Natural killer cell (primary cell): ENCODE measurements around the gene RERE. TPM values are rescaled to one million over a fixed set of nuclear protein-coding genes. Genes with fewer than 3 reads are reported as not detected.
"Not testable (repeated sequence)": the region's sequence is repeated elsewhere in the genome, so short reads cannot be mapped to it uniquely, and the experiment has no call there.

ENCODE experiments used
- ATAC-seq, 3 donors: fragments of 150-1000 bp in 2 of 3; fragments of 200-7000 bp in 1 of 3; cut with Tn5 transposase; 1 replicate in 1 of 3; 2 replicates in 2 of 3; pipeline ENCODE4 v1.10.0; 2021; ENCODE audit warnings: mild to moderate bottlenecking in 2 of 3, moderate library complexity in 2 of 3
- DNase-seq, 2 donors: peaks; one replicate each; pipeline versions ENCODE4 v3.0.0 to v3.0.0-alpha.2; 2013 to 2021; ENCODE audit warnings: mixed read lengths in 1 of 2
- H3K27ac ChIP-seq: one replicate; pipeline ENCODE4 v1.5.1; 2013; ENCODE audit warnings: mild to moderate bottlenecking, low read length
- H3K27me3 ChIP-seq: one replicate; pipeline ENCODE4 v1.6.1; 2013; ENCODE audit warnings: low read length; ENCODE audit not compliant: control insufficient read depth, insufficient read depth
- H3K36me3 ChIP-seq: one replicate; pipeline ENCODE4 v1.6.1; 2013; ENCODE audit warnings: low read length; ENCODE audit not compliant: control insufficient read depth, insufficient read depth
- H3K4me1 ChIP-seq: one replicate; pipeline ENCODE4 v1.6.1; 2013; ENCODE audit warnings: low read length; ENCODE audit not compliant: control insufficient read depth, insufficient read depth
- H3K4me3 ChIP-seq: one replicate; pipeline ENCODE4 v1.5.1; 2013; ENCODE audit warnings: low read length
- H3K9me3 ChIP-seq: one replicate; pipeline ENCODE4 v1.6.1; 2013; ENCODE audit warnings: low read length; ENCODE audit not compliant: control insufficient read depth, insufficient read depth
- H3K27ac Mint-ChIP-seq, 2 donors: one replicate each; pipeline ENCODE4 v1.8.0; 2022; ENCODE audit warnings: mild to moderate bottlenecking in 2 of 2, mixed read lengths in 2 of 2, moderate library complexity in 1 of 2
- H3K27me3 Mint-ChIP-seq, 2 donors: one replicate each; pipeline ENCODE4 v1.8.0; 2022; ENCODE audit warnings: low read depth in 2 of 2, mixed read lengths in 2 of 2
- H3K36me3 Mint-ChIP-seq: one replicate; pipeline ENCODE4 v1.8.0; 2022; ENCODE audit warnings: mixed read lengths
- H3K4me1 Mint-ChIP-seq, 2 donors: one replicate each; pipeline ENCODE4 v1.8.0; 2022; ENCODE audit warnings: mixed read lengths in 2 of 2
- H3K4me3 Mint-ChIP-seq: one replicate; pipeline ENCODE4 v1.8.0; 2022; ENCODE audit warnings: mild to moderate bottlenecking, moderate library complexity, mixed read lengths
- H3K9me3 Mint-ChIP-seq, 2 donors: one replicate each; pipeline ENCODE4 v1.8.0; 2022; ENCODE audit warnings: mixed read lengths in 2 of 2
- WGBS: methylation state at CpG from one replicate; pipeline ENCODE4 v1.1.7; 2013; ENCODE audit warnings: missing lambda C conversion rate; ENCODE audit not compliant: insufficient coverage; 5-methylcytosine and 5-hydroxymethylcytosine counted together
- intact Hi-C: fragments of 100-400 bp; cut with micrococcal nuclease; formaldehyde crosslinking; loops from one replicate; pipeline ENCODE4 v1.14.2; 2022
- total RNA-seq, 4 donors: library from RNA; stranded (reverse); fragments of 120-200 nt in 1 of 4; gene quantifications; one replicate each; pipeline versions ENCODE4 v1.2.3 to v1.2.4, GENCODE V29; 2013 to 2022
- TF ChIP-seq, protein P1 (sequence below): fragments of 200-600 bp; IDR thresholded peaks from one replicate; pipeline ENCODE4 v1.8.0; 2022; ENCODE audit warnings: antibody characterized with exemption

RERE gene
- total RNA-seq, 3 donors from 2014 or later (not counting 1 experiment from before 2014, with no cell fraction given), result 67.7 to 76.0 (median 73.0) TPM

DNA sequence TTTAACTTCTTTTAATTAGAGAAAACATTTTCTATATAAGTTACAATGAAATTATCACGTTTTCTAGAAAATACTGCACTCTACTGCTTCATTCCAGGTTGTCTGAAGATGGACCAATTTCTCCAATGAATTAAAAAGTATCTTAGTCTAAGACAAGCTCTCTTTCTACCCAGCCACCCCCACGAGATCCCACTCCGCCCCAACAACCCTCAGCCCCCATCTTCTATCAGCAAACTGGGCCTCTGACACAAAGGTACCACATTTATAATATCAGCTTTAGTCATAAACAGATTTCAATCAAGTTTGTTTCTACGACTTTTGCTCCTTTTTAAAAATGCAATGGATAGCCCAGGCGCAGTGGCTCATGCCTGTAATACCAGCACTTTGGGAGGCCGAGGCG lies 117.8 kb downstream of the RERE start:
- WGBS, result 98% methylated on average over 7 of the region's 7 CpGs
- Histone ChIP-seq H3K4me1 (peaks cover 22% of the 10 kb centered on the region), H3K36me3 (no peaks in the 10 kb centered on the region), H3K27me3 (peaks cover 4% of the 10 kb centered on the region), H3K9me3 (no peaks in the 10 kb centered on the region), H3K27ac (no peak overlapping the region), H3K4me3 (no peak overlapping the region)
- no peak overlapping the region for H3K4me3 Mint-ChIP-seq
- no peak for ATAC-seq
- intact Hi-C loops, result loop anchor here (2.0 to 5.0 kb wide), 3 partner anchors 118 to 272 kb away; partner anchors contain the start of gene RERE
- TF ChIP-seq, protein P1, sequence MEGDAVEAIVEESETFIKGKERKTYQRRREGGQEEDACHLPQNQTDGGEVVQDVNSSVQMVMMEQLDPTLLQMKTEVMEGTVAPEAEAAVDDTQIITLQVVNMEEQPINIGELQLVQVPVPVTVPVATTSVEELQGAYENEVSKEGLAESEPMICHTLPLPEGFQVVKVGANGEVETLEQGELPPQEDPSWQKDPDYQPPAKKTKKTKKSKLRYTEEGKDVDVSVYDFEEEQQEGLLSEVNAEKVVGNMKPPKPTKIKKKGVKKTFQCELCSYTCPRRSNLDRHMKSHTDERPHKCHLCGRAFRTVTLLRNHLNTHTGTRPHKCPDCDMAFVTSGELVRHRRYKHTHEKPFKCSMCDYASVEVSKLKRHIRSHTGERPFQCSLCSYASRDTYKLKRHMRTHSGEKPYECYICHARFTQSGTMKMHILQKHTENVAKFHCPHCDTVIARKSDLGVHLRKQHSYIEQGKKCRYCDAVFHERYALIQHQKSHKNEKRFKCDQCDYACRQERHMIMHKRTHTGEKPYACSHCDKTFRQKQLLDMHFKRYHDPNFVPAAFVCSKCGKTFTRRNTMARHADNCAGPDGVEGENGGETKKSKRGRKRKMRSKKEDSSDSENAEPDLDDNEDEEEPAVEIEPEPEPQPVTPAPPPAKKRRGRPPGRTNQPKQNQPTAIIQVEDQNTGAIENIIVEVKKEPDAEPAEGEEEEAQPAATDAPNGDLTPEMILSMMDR, result no peak
- H3K36me3 Mint-ChIP-seq, result no peaks in the 10 kb centered on the region
- no peak for DNase-seq
- peaks cover 31% of the 10 kb centered on the region in 2 donors for H3K4me1 Mint-ChIP-seq
- no peaks in the 10 kb centered on the region for H3K27me3 Mint-ChIP-seq
- no peaks in the 10 kb centered on the region for H3K9me3 Mint-ChIP-seq
- no peak overlapping the region for H3K27ac Mint-ChIP-seq

DNA sequence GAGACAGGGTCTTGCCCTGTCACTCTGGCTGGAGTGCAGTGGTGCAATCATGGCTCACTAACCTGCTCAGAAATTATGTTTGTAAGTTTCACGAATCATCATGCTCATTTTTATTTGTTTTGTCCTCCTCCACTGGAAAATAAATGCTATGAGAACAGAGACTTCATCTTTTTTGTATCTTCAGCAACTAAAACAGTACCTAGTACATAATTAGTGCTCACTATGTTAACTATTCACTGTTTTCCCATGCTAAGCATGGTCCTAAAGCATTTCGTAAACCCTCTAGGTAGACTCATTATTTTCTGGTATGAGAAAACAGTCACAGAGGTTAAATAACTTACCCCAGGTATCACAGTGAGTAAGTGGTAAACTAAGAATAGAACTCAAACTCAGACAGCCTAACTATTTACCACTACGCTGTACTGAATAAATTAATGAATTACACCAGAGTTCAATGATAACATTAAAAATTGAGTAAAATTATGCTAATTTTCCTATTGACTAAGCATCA lies 118.4 kb downstream of the RERE start:
- Histone ChIP-seq H3K27me3 (peaks cover 4% of the 10 kb centered on the region), H3K36me3 (no peaks in the 10 kb centered on the region), H3K9me3 (no peaks in the 10 kb centered on the region), H3K27ac (no peak overlapping the region), H3K4me1 (peaks cover 22% of the 10 kb centered on the region), H3K4me3 (no peak overlapping the region)
- intact Hi-C loops, result no loop called here
- WGBS, result 100% methylated on average over 1 of the region's 3 CpGs
- peaks cover 31 to 35% of the 10 kb centered on the region in 2 donors for H3K4me1 Mint-ChIP-seq
- no peaks in the 10 kb centered on the region for H3K36me3 Mint-ChIP-seq
- no peak overlapping the region for H3K27ac Mint-ChIP-seq
- no peaks in the 10 kb centered on the region for H3K27me3 Mint-ChIP-seq
- DNase-seq (no peak), ATAC-seq (no peak)
- TF ChIP-seq, protein P1, result no peak
- no peak overlapping the region for H3K4me3 Mint-ChIP-seq
- H3K9me3 Mint-ChIP-seq, result no peaks in the 10 kb centered on the region

- intact Hi-C loops, result no loop called here
- H3K36me3 Mint-ChIP-seq, result no peaks in the 10 kb centered on the region
- Histone ChIP-seq H3K27me3 (peaks cover 4% of the 10 kb centered on the region), H3K9me3 (no peaks in the 10 kb centered on the region), H3K27ac (no peak overlapping the region), H3K4me1 (peaks cover 19% of the 10 kb centered on the region), H3K36me3 (no peaks in the 10 kb centered on the region), H3K4me3 (no peak overlapping the region)
- no peak for ATAC-seq
- WGBS, result 79% methylated on average over 2 of the region's 3 CpGs
- peaks cover 24 to 32% of the 10 kb centered on the region in 2 donors for H3K4me1 Mint-ChIP-seq
- no peak overlapping the region for H3K27ac Mint-ChIP-seq
- no peaks in the 10 kb centered on the region for H3K9me3 Mint-ChIP-seq
- no peak for DNase-seq
- no peaks in the 10 kb centered on the region for H3K27me3 Mint-ChIP-seq
- TF ChIP-seq, protein P1, result no peak
- H3K4me3 Mint-ChIP-seq, result no peak overlapping the region
Measured at GRCh38 chr1:8698012-8698630, 119.3 kb downstream of the RERE start.

GRCh38 chr1:8695442-8695841 lies 122.0 kb downstream of the RERE start:
- H3K4me3 Mint-ChIP-seq, intact Hi-C loops, H3K4me1 Mint-ChIP-seq, H3K4me3 ChIP-seq, H3K27me3 ChIP-seq, H3K36me3 ChIP-seq, H3K9me3 ChIP-seq, H3K27ac Mint-ChIP-seq, ATAC-seq, H3K36me3 Mint-ChIP-seq, H3K9me3 Mint-ChIP-seq, H3K27ac ChIP-seq, DNase-seq, H3K27me3 Mint-ChIP-seq, H3K4me1 ChIP-seq: not testable (repeated sequence)
- 93% methylated on average over 3 of the region's 4 CpGs for WGBS
